Dermis blood vessel endothelial cell (primary cell): ENCODE results near the gene PRKAG2. TPM values are rescaled to one million over a fixed set of nuclear protein-coding genes. Genes with fewer than 3 reads are reported as not detected.

Experiments used
- DNase-seq: peaks from one replicate; pipeline ENCODE4 v3.0.0; 2010
- total RNA-seq: library from RNA; depleted of rRNA; stranded (reverse); fragments of >200 nt; gene quantifications from 2 replicates; pipeline ENCODE4 v1.2.3, GENCODE V29; 2014

Gene PRKAG2
- total RNA-seq, 1 donor from 2014 or later: 16.8 TPM

DNA sequence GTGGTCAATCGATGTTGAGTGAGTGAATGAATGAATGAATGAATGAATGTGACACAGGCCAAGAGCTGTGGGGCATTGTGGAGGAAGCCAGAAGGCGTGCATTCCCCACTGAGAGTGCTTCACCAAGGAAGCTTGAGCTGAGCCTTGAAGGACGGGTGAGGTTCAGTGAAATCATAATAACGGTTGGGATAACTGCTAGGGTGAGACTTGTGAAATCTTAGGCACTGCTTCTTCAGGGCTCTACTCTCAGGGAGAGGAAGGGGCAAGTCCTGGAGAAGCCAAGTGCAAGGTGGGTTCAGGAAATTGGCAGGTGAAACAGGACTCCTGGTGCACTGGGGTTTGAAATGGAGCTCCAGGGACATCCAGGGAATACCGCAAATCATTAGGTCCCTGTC, 23.7 kb upstream of the PRKAG2 start:
- DNase-seq: no peak

DNA sequence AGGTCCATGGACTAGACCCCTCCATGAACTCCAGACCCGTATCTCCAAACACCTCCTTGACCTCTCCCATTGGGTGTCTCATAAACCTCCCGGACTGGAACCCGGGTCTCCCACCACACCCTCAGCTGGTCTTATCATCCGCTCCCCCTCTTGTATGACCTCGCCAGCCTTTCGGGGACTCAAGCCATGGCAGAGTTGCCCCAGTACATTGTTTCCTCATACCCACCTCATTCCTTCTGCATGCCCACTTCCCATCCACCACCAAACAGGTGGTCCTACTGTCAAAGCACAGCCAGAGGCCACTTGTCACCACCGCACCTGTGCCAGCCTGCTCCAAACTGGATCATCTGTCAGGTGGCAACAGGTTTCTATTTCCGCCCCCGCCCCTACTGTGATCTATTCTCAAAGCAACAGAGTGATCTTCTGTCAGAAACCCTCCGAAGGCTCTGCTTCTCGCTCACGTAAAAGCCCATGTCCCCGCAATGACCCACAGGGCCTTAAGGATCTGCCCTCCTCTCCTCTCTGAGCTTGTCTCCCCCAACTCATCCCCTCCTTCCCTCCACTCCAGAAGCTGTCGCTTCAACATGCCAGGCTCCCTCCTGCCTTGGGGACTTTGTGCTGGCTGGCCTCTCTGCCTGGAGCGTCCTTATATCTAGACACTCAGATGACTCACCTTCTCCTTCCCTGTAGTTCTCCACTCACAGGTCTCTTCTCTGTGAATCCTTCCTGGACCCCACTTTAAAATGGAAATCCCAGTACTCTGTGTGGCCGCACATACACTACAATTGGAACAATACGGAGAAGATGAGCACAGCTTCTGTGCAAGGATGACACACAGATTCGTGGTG, 22.8 kb upstream of the PRKAG2 start:
- no peak for DNase-seq

DNA sequence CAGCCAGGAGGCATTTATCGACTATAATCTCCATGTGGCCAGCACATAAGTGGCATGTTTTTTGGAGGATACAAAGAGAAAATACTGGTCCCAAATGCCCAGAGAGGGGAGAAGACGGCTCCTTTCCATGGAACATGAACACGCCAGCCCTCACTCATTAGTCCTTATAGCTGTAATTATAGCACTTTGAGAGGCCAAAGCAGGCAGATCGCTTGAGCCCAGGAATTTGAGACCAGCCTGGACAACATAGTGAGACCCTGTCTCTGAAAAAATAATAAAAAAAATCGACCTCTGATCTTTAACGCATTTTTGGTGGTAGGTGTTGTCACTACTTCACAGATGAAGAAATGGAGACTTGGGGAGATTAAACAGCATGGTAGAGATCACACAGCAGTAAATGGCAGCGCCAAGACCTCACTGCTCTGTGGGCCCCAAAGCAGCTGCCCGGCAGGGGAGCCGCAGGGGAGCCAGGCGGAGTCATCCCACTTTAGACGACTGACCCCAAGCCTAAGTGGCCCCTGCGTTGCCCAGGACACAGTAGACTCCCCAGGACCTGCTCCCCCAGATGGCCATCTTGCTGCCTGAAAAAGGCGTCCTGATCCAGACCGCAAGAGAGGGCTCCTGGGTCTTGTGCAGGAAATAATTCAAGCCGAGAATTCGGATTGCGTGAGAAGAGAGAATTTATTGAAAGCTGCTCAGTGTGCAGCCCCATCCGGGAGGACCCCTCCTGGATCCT, 21.2 kb upstream of the PRKAG2 start:
- DNase-seq: no peak

DNA sequence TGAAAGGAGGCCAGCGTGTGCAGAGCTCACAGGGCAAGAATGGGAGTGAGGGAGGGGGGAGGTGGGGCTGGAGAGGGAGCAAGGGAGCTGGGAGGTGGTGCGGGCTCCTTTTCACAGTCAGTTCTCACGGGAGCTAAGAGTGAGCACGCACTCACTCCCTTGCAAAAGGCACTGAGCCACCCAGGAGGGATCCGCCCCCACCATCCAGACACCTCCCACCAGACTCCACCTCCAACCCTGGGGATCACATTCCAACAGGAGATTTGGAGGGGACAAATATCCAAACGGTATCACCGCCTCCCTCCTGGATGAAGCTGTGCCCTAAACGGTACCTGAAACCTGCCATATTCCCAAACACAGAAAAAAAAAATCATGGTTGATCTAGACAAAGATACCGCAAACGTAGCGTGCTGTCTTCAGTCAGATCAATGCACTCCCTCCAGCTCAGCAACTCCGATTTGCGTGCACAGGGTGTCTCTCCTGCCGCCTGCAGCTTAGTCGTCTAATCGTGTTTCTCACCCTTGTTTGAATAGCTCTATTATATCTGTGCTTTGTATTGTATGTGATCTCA, 20.3 kb upstream of the PRKAG2 start:
- DNase-seq: no peak

DNA sequence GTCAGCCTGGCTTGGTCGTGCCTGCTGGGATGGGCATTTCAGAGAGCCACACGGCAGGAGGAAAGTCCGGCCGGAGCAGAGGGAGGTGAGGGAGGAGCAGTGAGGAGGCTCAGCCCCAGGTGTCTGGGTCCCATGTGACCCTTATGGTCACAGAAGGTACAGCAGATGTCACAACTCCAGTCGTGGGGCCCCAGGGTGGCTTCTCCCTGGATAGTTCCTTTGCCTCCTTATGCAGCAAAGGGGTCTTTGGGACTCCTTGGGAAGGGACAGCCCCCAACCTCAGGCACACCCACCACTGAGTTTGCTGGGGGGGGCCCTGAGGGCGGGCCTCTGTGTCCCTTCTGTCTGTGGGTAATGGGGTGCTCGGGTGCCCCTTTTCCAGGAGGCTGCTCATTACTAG, 19.6 kb upstream of the PRKAG2 start:
- DNase-seq: no peak

DNA sequence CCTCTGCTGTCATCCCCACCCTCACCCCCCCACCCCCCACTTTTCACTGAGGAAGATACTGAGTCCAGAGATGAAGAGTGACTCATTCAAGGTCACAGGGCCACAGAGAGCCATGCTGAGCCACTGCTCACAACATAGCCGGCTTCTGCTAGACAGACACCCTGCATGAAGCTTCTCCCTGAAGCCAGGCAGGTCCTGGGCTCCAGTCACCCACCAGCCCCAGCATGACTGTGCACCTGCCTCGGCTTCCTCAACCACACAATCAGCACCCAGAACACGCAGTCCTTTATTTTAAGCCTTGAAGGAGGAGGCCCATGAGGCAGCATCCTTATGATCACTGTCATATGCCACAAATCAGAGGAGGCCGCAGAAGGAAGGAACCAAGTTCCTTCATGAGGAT, 19.2 kb upstream of the PRKAG2 start:
- no peak for DNase-seq

DNA sequence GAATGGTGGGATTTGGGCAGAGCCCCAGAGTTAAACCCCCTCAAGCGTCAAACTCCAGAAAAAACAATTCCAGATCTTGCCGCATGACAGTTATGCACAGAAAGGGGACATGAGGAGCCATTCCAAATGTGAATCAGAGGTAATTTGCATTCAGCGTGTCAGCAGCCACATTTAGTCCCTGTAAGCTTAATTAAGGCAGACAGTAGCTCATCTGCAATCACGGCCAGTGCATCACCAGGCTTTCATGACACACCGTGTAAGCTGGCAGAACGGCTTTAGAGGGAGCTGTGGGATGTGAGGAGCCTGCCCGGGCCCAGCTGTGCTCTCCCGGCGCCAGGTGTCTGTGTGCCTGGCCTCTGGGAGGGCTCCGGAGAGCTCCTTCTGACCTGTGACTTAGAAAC, 18.7 kb upstream of the PRKAG2 start:
- DNase-seq: no peak

DNA sequence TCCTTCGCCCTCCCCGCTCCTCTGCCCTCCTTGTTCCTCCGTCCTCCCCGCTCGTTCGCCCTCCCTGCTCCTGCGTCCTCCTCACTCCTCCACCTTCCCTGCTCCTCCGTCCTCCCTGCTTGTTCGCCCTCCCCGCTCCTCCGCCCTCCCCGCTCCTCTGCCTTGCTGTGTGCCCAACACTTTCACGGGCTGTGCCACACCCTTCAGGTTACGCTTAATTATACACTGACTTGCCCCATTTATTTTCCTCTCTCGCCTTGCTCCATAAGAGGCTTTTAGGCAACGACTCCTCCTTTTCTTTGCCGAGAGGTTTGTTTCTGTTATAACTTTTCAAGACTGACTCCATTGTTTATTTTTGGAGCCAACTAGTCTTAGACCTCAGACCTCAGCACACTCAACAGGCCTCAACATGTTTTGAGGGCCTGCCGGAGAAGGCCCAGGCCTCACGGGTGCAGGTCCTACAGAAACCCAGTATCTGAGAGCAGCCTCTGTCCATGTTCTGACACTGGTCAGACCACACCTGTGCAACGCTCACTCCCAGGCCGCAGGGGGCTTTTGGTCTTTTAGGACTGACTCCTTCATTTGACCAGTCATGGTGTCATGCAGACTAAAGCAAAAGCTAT, 18.2 kb upstream of the PRKAG2 start:
- DNase-seq: no peak

DNA sequence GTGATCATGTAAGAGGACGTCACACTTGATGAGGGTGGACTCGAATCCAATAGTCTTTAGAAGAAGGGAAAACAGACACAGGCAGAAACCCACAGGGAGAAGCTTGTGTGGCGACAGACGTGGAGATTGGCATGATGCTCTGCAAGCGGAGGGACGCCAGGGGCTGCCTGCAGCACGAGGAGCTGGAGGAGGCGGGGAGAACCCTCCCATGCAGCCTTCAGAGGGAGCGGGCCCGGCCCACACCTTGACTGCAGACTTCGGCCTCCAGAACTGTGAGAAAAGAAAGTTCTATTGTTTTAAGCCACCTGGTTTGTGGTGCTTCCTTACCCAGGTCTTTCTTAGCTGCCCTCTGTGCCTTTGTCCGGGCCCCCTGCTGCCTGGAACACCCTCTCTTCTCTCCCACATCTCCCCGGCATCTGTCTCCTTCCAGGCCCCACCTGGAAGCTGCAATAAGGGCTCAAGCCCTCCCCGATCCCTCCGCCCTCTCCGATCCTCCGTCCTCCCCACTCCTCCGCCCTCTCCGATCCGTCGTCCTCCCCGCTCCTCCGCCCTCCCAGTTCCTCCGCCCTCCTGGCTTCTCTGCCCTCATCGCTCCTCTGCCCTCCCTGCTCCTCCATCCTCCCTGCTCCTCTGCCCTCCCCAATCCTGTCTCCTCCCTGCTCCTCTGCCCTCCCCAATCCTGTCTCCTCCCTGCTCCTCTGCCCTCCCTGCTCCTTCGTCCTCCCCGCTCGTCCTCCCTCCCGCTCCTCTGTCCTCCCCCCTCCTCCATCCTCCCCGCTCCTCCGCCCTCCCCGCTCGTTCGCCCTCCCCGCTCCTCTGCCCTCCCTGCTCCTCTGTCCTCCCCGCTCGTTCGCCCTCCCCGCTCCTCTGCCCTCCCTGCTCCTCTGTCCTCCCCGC, 17.4 kb upstream of the PRKAG2 start:
- DNase-seq: no peak

DNA sequence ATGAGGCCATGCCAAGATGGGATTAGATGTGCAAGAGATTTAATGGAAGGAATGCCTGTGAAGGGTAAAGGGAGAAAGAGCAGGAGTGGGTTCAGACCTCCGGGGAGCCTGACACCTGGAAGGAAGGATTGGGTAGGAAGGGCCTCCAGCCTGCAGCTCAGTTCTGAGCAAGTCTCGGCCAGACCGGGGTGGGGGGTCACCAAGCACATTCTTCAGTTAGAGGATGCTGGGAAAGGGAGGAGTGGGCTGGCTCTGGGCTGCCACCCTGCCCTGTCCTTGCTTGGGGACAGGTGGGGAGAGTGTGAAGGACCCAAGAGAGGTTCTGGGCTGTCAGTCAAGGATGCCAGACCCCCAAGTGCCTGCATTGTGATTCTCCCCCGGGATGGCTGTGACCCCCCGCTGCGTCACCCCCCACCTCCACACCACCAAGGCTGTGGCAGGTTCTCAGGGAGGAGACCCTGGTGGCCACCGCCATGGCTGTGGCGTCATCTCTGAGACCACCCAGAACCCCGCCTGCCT, 16.5 kb upstream of the PRKAG2 start:
- DNase-seq: no peak

DNA sequence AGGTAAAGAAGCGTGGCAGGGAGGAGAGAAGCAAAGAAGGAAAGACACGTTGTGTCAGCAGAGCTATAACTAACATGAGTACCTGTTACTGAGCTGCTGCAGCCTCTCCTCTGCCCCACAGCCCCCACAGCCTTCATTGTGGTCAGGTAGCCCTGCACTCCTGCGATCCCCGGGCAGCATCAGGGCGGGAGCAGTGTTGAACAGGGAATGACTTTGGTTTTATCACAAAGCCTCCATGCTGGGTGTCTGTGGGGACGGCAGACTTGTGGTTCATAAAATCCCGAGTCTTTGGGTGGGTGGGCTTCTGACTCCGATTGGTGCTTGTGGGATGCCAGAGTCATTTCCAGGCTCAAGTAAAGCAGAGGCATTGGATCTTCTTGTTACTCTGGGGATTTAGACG, 14.8 kb upstream of the PRKAG2 start:
- DNase-seq: no peak

DNA sequence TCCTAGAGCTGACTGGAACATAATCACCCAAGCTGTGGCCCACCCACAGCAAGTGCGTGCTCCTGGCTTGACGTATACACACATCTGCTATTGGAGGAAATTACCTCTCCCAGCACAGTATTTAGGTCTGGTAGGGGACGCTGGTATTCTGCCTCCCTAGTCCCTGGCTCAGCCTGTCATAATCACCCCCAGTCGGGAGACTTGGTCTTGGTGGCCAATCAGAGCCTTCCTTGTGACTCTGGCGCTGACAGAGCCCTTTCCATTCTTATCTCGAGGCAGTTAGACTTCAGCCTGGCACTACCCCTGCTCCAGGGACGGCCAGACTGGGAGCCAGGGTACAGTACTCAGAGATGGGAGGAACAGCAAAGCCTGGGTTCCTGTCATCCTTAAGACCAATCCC, 14.3 kb upstream of the PRKAG2 start:
- DNase-seq: no peak

DNA sequence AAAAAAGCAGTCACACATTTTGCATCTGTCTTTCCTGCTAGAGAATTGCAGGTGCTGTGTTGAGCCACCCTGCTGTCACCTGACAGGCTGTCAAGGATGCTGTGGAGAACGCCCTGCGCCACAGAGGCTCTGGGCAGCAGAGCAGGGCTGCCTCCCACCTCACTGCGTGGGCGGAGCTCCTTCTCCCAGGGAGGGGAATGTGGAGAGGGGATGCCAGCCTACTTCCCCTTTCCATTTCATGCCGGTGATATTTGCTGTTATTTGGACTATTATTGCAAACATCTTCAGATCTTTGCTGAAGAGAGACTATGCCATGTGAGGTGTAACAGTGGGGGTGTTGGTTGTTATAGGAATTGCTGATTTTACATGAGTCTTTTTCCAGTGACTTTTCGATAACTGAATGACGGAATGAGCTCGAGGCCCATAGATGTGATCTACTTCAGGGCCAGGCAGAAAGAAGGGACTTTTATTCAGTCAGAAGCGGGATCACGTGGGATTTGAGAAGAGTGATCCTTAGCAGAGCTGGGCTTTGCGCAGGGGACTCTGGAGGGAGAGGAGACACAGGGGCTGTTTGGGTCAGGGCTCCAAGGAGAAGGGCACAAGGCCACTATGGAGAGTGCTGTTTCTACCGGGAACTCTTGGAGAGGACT, 13.6 kb upstream of the PRKAG2 start:
- no peak for DNase-seq

DNA sequence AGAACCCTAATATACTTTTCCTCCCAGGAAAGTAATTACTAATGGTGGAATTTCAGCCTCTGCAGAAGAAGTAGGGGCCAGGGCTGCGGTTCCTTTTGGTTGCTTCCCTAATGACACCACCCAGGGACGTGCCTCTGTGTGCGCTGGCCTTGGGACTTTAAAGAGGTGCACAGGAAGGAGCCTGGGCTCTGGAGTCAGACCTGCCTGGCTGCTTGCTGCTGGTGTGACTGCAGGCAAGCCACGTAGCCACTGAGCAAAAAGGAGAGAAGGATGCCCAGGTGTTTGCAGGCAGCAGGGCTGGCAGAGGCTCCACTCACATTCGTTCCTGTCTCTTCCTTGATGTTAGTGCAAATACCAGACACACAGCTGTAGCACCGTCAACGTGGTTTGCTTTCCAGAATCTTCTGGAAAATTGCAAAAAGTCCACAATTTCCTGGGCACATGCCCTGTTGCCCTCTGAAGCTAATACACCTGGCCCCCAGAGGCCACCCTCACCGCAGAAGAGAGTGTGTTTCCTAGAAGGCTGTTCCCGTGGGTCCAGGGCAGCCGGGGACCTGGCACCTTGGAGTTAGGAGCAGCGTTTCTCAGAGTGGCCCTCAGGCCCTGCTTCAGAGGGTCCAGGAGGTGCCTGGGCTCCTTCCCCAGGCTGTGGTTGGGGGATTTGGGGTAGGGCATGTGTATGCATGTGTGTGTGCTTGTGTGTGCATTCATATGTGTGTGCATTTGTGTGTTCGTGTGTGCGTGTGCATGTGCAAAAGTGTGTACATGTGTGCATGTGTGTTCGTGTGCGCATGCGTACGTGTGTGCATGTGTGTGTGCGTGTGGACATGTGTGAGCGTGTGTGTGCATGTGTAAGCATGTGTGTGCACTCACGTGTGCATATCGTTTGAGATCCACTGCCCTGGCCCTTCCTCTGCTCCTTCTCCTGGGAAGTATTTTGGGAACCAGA, 12.8 kb upstream of the PRKAG2 start:
- DNase-seq: no peak

DNA sequence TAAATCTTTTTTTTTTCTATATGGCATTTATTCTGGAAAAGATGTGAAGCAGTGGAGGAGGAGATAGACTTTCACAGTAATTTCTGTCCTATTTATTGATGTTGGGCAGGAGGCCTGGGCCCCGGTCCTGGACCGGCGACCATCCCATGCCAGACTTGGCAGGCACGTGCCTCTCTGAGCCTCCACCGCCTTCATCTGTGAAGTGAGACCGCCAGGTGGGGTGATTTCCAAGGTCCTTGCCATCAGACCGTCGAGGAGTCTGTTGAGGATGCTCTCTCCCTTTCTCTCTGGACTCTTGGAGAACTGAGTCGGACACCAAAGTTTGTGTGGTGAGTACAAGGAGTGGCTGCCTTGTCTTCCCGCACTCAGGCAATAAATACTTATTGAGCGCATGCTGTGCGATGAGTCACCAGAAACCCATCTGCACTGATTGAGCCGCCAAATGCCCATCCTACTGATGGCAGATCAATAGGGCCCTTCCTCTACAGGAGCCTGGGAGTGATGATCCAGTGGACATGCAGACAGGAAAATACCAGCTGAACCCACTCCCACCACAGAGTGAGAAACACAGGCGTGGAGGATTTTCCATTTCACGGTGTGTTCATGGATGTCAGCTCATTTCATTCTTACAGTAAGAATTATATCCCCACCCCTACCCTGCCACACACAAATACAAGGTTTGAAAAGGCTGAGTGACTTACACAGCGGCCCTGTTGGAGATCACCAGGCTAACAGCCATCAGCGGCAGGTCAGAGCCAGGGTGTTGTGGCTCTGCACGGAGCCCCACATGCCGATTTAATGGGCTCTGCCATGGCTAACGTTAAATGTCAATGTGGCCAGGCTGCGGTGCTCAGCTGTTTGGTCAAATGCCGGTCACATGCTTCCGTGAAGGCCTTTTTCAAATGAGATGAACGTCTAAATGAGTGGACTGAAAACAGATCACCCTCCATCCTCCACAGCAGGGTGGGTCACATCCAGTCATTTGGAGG, 11.5 kb upstream of the PRKAG2 start:
- DNase-seq: no peak

DNA sequence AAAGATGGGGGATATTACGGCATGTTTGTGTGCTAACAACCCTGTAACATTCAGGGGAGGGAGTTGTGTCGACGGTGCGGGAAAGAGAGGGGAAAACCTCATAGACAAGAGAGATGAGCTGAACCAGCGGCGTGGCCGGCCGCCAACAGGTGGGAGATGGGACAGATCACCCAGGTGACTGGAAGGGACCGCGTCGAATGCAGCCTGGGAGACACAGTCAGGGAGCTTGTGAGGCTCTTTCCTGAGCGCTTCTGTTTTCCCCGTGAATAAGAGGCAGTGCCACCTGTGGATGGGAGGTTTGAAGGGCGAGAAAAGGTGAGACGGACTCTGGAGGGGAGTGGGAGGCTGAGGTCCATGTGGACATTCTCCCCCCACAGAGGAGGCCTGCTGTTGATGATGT, 9.9 kb upstream of the PRKAG2 start:
- no peak for DNase-seq

DNA sequence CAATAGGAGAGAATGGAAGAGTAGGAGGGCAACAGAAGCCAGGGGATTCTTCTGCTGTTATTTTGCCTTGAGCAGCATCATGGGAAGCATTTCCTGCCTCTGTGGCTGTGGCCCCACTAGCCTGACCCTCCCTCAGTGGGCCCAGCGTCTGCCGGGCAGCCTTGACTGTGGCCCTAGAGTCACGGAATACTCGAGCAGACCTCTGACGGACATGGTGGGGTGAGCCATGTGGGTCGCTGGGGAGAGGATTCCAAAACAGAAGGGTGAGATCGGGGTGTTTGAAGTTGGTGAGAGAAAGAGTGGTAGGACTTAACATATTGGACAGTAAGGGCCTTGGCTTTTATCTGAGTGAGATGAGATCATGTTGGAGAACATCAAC, 8.3 kb upstream of the PRKAG2 start:
- DNase-seq: no peak

DNA sequence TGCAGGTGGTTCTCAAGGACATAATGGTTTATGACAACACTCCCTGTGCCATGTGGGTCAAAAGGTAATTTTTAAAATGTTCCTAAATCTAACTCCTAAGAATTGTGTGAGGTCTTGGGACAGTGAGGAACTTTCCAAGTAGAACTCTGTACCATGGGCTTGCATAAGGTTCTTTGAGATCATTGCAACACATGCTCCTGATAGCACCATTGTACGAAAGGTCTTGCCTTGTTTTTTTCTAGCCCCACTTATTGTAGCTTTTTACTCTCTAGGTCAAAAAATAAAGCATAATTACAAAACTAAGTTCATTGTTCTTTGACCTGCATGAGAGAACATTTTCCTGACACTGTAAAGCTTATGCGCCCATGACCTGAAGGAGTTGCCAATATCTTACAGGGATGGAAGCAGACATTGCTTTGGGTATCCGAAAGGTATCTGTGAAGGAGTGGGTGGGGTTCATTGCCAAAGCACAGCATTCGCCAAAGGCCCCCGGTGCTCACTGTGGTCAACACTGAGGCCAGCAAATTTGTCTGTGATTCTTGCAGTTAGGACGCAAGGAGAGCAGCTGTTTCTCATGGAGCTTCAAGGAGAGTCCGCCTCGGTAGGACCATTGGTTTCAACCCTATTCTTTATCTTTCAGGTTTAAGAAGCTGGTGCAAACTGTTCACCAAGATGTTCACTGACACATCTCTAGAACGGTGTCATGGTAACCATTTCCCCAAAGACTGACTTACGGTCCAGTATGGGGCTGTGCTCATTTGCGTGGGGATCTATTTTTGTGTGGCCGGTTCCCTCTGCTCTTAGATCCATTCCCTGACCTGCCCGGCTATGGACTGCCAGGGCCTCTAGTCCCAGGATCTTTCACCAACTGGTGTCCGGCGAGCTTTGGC, 7.6 kb upstream of the PRKAG2 start:
- no peak for DNase-seq
